HG02981 (cell line): Measurements from ENCODE around the gene MCC.

Experiments
- ATAC-seq: cut with Tn5 transposase; IDR thresholded peaks from one replicate; pipeline ENCODE4 v1.9.1; 2021; ENCODE audit warnings: mild to moderate bottlenecking, moderate library complexity; ENCODE audit not compliant: unreplicated experiment

Gene MCC

GRCh38 chr5:113124265-113124664 is 364.0 kb downstream of the MCC start:
- no peak for ATAC-seq

- ATAC-seq, result no peak
Observed at GRCh38 chr5:113123618-113124017, 364.6 kb downstream of the MCC start.

GRCh38 chr5:113122053-113122452 is 366.2 kb downstream of the MCC start:
- no peak for ATAC-seq

- ATAC-seq, result no peak
Observed at GRCh38 chr5:113119246-113119924, 368.9 kb downstream of the MCC start.

GRCh38 chr5:113118765-113119164 is 369.5 kb downstream of the MCC start:
- ATAC-seq, result no peak

- no peak for ATAC-seq
Observed at GRCh38 chr5:113118298-113118697, 370.0 kb downstream of the MCC start.

DNA sequence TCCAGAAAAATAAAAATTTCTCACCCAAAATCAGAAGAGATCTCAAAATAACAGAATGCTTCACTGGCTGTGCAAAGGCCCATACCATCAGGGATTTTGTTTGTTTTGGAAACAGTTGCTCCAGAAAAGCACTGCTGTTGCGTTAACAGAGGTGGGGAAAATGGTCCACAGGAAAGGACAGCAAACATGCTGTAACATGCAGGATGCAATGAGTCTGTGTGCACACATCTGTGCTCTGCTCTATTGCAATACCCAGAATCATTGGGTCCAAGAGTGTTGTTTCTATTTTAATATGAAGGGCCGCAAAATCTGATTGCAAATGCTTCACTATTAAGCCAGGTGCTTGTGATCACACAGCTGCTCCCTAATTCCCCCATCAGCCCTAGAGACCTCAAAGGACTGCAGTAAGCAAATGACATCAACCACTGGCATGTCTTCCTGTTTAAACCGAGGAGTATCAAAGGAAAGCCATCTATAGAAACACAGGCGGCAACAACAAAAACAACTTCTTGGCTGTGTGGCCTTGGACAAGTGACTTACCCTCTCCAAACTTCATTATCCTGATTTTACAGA is 370.6 kb downstream of the MCC start:
- ATAC-seq, result no peak

- ATAC-seq, result no peak
Observed at GRCh38 chr5:113115956-113116355, 372.3 kb downstream of the MCC start.

- no peak for ATAC-seq
Observed at GRCh38 chr5:113115061-113115460, 373.2 kb downstream of the MCC start.

GRCh38 chr5:113114559-113114958 is 373.7 kb downstream of the MCC start:
- no peak for ATAC-seq

GRCh38 chr5:113112435-113112834 is 375.8 kb downstream of the MCC start:
- no peak for ATAC-seq

- ATAC-seq, result no peak
Observed at GRCh38 chr5:113110117-113110516, 378.1 kb downstream of the MCC start.

GRCh38 chr5:113109344-113109743 is 378.9 kb downstream of the MCC start:
- ATAC-seq, result no peak

DNA sequence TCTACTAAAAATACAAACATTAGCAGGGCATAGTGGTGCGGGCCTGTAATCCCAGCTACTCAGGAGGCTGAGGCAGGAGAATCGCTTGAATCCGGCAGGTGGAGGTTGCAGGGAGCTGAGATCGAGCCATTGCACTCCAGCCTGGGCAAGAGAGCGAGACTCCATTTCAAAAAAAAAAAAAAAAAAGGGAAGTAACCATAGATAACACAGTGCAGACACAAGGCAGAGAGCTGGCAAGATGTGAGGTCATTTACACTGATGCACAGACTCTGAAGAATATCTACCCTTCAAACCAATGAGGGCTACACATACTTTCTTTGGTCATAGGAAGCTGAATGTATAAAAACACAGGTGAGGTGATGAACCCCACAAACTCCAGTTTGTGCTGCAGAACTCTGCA is 379.8 kb downstream of the MCC start:
- ATAC-seq, result no peak

GRCh38 chr5:113106821-113107220 is 381.4 kb downstream of the MCC start:
- no peak for ATAC-seq

DNA sequence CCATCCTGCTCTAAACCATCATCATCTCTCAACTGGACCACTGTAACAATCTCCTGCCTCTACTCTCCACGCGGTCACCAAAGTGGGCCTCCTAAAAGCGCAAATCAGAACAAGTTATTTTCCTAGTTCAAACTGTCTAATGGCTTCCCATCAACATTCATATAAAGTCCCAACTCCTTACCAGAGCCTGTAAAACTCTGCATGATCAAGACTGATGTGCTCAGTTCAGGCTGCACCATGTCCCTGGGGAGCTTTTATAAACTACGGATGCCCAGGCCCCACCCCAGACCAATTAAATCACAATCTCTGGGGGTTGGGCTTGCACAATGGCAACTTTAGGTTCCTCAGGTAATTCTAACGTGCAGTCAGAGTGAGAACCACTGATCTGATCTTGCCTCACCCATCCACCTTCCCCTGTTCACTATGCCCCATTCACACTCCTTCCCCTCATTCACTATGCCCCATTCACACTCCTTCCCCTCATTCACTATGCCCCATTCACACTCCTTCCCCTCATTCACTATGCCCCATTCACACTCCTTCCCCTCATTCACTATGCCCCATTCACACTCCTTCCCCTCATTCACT is 382.5 kb downstream of the MCC start:
- no peak for ATAC-seq

DNA sequence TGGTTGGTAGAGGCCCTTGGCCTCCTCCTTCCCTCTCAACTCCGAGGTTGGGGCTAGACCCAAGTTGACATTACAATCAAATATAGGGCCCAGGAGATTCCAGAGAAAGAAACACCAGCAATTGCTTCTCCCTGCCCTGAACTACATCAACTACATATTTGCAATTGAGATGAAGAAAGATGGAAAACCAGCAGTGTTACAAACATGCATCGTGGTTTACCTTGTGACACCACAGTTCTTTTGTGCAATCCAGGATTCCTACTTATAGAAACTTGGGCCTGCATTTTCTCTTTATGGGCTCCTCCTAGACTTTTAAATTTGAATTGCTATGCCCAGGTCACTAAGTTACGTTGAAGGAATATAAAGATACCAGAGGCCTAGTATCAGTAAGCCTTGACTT is 384.9 kb downstream of the MCC start:
- ATAC-seq, result no peak

- no peak for ATAC-seq
Observed at GRCh38 chr5:113102121-113102531, 386.1 kb downstream of the MCC start.

DNA sequence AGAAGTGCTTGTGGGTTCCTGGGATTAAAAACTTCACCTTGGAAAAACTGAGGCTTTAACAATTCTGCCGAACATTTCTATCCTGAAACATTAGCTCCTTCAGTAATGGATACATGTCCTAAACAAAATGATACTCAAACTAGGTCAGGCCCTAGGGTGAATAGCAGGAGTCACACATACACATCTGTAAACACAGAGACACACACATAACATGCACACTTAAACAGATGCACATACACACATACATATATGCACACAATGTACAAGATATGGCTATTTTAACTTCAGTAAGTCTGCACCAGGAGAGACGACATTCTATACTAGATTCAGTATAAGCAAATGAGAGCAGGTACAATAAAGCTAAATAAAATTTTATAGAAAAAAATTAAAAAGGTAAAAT is 387.3 kb downstream of the MCC start:
- ATAC-seq, result no peak

GRCh38 chr5:113099822-113100221 is 388.4 kb downstream of the MCC start:
- ATAC-seq, result no peak

DNA sequence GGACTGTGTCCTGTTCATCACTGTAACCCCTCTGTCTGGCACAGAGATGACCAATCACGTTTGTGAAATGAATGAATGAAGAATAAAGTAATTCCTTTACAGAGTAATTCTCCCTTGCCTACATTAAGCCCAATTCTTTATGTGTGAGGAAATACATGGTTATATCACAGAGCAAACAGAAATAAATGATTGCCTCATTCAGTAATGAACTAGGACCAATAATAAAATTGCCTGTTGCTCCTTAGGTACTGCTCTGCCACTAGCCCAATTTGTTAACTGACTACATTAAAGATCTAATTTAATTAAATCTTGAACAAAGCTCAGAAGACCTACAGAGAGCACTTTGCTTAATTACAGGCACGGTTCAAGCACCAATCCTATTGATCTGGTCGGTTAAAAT is 389.9 kb downstream of the MCC start:
- ATAC-seq, result no peak

GRCh38 chr5:113095831-113096230 is 392.4 kb downstream of the MCC start:
- ATAC-seq, result no peak

GRCh38 chr5:113093558-113093957 is 394.7 kb downstream of the MCC start:
- no peak for ATAC-seq
